Fibroblast of villous mesenchyme (primary cell): ENCODE measurements around the gene AKT3. TPM values are rescaled to one million over a fixed set of nuclear protein-coding genes. Genes with fewer than 3 reads are reported as not detected.

ENCODE experiments used
- DNase-seq: peaks from one replicate; pipeline ENCODE4 v3.0.0-alpha.2; 2010; ENCODE audit warnings: low read depth
- H3K4me3 ChIP-seq: 2 replicates; pipeline ENCODE4 v1.5.1; 2011; ENCODE audit warnings: low read depth, mild to moderate bottlenecking, low read length
- CTCF ChIP-seq: IDR thresholded peaks from 2 replicates; pipeline ENCODE4 v1.5.1; 2012; ENCODE audit warnings: low read depth, mild to moderate bottlenecking, low read length; ENCODE audit not compliant: insufficient read depth
- total RNA-seq: library from RNA; depleted of rRNA; stranded (reverse); fragments of >200 nt; gene quantifications from 2 replicates; pipeline ENCODE4 v1.2.3, GENCODE V29; 2012

Gene AKT3
- total RNA-seq, 1 donor, result 38.0 TPM

DNA sequence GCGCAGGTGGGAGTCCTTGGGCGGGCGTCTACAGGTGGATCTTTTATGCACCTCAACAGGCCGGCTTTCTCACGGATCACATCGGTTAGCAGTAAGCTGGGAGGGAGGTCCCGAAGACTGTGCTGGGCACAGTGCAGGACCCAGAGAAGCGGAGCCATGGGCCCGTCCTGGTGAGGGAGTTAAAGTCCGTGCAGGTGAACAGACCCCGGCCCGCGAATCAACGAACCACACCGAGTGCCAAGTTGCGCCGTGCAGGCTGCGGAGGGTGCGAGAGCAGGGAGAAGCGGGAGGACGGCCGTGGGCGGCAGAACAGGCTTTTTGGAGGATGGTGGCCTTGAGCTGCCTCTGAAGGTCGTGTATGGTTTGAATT, 360.9 kb downstream of the AKT3 start:
- no peak for TF ChIP-seq CTCF
- no peak for DNase-seq
- H3K4me3 ChIP-seq, result no peak overlapping the region

GRCh38 chr1:243488459-243489157, 361.4 kb downstream of the AKT3 start:
- no peak for DNase-seq
- no peak overlapping the region for H3K4me3 ChIP-seq
- no peak for TF ChIP-seq CTCF

DNA sequence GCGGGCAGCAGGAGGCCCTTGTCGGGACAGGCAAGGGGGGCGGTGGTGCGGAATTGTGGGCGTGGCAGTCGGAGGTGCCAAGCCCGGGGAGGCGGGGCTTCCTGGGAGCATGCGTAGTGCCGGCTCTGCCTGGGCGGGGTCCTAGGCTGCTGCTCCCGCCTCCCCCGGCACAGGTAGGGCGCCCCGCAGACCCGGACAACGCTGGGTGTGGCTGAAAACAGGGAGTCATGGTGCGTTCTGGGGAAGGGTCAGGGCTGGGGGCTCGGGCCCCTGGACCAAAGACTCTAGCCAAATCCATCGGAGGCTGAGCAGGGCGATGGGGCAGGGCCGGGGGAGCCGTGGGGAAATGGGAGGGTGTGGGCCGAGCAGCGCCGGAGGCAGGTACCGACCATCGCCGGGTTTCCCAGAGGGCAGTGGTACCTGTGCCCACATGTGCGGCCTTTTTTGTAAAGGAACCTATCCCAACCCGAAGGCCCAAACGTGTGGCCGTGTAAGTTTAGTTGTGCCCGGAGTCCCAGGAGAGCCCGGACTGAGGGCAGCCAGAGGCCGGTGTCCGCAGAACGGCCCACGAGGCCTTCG, 362.3 kb downstream of the AKT3 start:
- no peak for TF ChIP-seq CTCF
- H3K4me3 ChIP-seq, result peak overlapping the region; percentile 38
- DNase-seq, result no peak

DNA sequence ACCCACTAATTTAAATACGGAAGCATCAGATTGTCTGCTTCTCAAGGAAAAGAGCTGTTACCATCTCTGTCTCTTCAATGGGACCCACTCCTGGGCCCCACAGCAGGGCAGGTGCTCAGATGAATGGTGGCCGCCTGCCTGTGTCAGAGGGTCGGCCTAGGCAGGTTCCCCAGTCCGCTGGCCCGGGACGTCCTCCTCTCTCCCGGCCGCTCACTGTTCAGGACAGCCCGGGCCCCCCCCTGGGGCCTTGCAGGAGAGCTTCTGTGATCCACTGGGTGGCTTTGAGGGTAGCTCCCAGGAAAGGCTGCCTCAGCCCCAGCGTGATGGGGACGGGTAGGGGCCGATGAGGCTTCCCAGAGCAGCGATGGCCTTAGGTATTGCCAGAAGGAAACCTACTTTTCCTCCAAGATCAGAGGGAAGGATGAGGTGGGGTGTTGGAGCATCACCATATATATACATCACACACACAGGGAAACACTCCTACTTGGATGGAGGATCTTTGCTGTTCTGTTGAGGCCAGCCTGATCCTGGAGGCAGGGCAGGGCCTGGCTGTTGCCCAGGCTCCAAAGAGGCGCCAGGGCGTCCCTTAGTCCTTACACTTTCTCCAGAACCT, 362.9 kb downstream of the AKT3 start:
- no peak for TF ChIP-seq CTCF
- H3K4me3 ChIP-seq, result no peak overlapping the region
- DNase-seq, result no peak

GRCh38 chr1:243483952-243484351, 366.1 kb downstream of the AKT3 start:
- TF ChIP-seq CTCF, result no peak
- DNase-seq, result no peak
- H3K4me3 ChIP-seq, result no peak overlapping the region

- DNase-seq, result no peak
- no peak for TF ChIP-seq CTCF
Measured at GRCh38 chr1:243483071-243483771, 366.8 kb downstream of the AKT3 start.

More at GRCh38 chr1:243483071-243483771, 366.8 kb downstream of the AKT3 start:
- H3K4me3 ChIP-seq, result peak overlapping the region; percentile 30
